Neuronal stem cell (in vitro differentiated cells): ENCODE data around the gene DBNL.
"Not testable (repeated sequence)": the region's sequence is repeated elsewhere in the genome, so short reads cannot be mapped to it uniquely, and the experiment has no call there.

Source experiments
- DNase-seq: peaks from one replicate; pipeline ENCODE4 v3.0.0-alpha.2; 2013; ENCODE audit warnings: low spot score
- H2AFZ ChIP-seq: one replicate; pipeline ENCODE4 v1.6.1; 2013; ENCODE audit warnings: mild to moderate bottlenecking, low read length, inconsistent platforms
- H2AK5ac ChIP-seq: 2 replicates; pipeline ENCODE4 v1.6.1; 2013; ENCODE audit warnings: low read depth, mild to moderate bottlenecking, inconsistent platforms, low read length, moderate library complexity, mixed read lengths
- H2BK120ac ChIP-seq: 2 replicates; pipeline ENCODE4 v1.6.1; 2013; ENCODE audit warnings: low read depth, mild to moderate bottlenecking, inconsistent platforms, low read length, moderate library complexity, mixed read lengths
- H2BK12ac ChIP-seq: one replicate; pipeline ENCODE4 v1.6.1; 2013; ENCODE audit warnings: low read length, inconsistent platforms
- H2BK15ac ChIP-seq: 2 replicates; pipeline ENCODE4 v1.6.1; 2013; ENCODE audit warnings: mild to moderate bottlenecking, low read length, inconsistent platforms, mixed read lengths
- H2BK5ac ChIP-seq: one replicate; pipeline ENCODE4 v1.6.1; 2013; ENCODE audit warnings: inconsistent platforms, mild to moderate bottlenecking, low read length, moderate library complexity
- H3K14ac ChIP-seq: one replicate; pipeline ENCODE4 v1.6.1; 2013; ENCODE audit warnings: low read length, inconsistent platforms
- H3K18ac ChIP-seq: 2 replicates; pipeline ENCODE4 v1.6.1; 2013; ENCODE audit warnings: low read length, inconsistent platforms
- H3K23ac ChIP-seq: 2 replicates; pipeline ENCODE4 v1.6.1; 2013; ENCODE audit warnings: low read depth, mild to moderate bottlenecking, mixed read lengths, low read length, inconsistent platforms; ENCODE audit not compliant: poor library complexity
- H3K27ac ChIP-seq: replicated peaks from 3 replicates; pipeline ENCODE4 v1.5.1; 2013; ENCODE audit warnings: low read length, inconsistent platforms
- H3K27me3 ChIP-seq, 3 experiments: 2 replicates each; pipeline ENCODE4 v1.6.1; 2013; ENCODE audit warnings: low read length in 3 of 3, mild to moderate bottlenecking in 2 of 3, inconsistent platforms in 1 of 3, low read depth in 1 of 3, mixed read lengths in 1 of 3, moderate library complexity in 1 of 3; ENCODE audit not compliant: control insufficient read depth in 3 of 3, insufficient read depth in 3 of 3
- H3K36me3 ChIP-seq, 2 donors: replicated peaks in 1 of 2; 2 replicates each; pipeline ENCODE4 v1.6.1; 2013; ENCODE audit warnings: low read length in 2 of 2; ENCODE audit not compliant: control insufficient read depth in 2 of 2, insufficient read depth in 2 of 2
- H3K4ac ChIP-seq: 2 replicates; pipeline ENCODE4 v1.6.1; 2013; ENCODE audit warnings: inconsistent platforms, mild to moderate bottlenecking, low read length, moderate library complexity
- H3K4me1 ChIP-seq, 2 donors: 1 replicate in 1 of 2; 2 replicates in 1 of 2; pipeline ENCODE4 v1.6.1; 2013; ENCODE audit warnings: low read length in 2 of 2, low read depth in 1 of 2; ENCODE audit not compliant: control insufficient read depth in 2 of 2, insufficient read depth in 1 of 2
- H3K4me2 ChIP-seq: one replicate; pipeline ENCODE4 v1.6.1; 2013; ENCODE audit warnings: mild to moderate bottlenecking, low read length, inconsistent platforms; ENCODE audit not compliant: insufficient read depth, poor library complexity, severe bottlenecking
- H3K4me3 ChIP-seq, 2 donors: 2 replicates each; pipeline ENCODE4 v1.5.1; 2013; ENCODE audit warnings: low read length in 2 of 2, mild to moderate bottlenecking in 2 of 2, inconsistent platforms in 1 of 2, moderate library complexity in 1 of 2
- H3K79me1 ChIP-seq: one replicate; pipeline ENCODE4 v1.6.1; 2013; ENCODE audit warnings: low read depth, mild to moderate bottlenecking, inconsistent platforms, low read length, moderate library complexity
- H3K9ac ChIP-seq: one replicate; pipeline ENCODE4 v1.6.1; 2013; ENCODE audit warnings: mild to moderate bottlenecking, low read depth, low read length, inconsistent platforms; ENCODE audit not compliant: poor library complexity
- H3K9me3 ChIP-seq, 2 donors: replicated peaks in 1 of 2; 2 replicates each; pipeline versions ENCODE3 to v1.6.1; 2013; ENCODE audit warnings: low read length in 2 of 2, mild to moderate bottlenecking in 2 of 2, inconsistent platforms in 1 of 2, low read depth in 1 of 2, mixed read lengths in 1 of 2, moderate library complexity in 1 of 2; ENCODE audit not compliant: control insufficient read depth in 2 of 2, insufficient read depth in 1 of 2
- H4K8ac ChIP-seq: one replicate; pipeline ENCODE4 v1.6.1; 2013; ENCODE audit warnings: low read depth, mild to moderate bottlenecking, inconsistent platforms, low read length, moderate library complexity
- H4K91ac ChIP-seq: one replicate; pipeline ENCODE4 v1.6.1; 2013; ENCODE audit warnings: low read length, low read depth, mild to moderate bottlenecking, inconsistent platforms; ENCODE audit not compliant: poor library complexity
- WGBS, 2 donors: extraction: QIAGEN DNeasy Blood & Tissue Kit; methylation state at CpG; one replicate each; pipeline ENCODE4 v1.1.7; 2013; ENCODE audit warnings: missing lambda C conversion rate in 2 of 2, mixed read lengths in 1 of 2; ENCODE audit not compliant: insufficient read length in 2 of 2, insufficient replicate concordance in 1 of 2; ENCODE audit errors: extremely low coverage in 2 of 2; 5-methylcytosine and 5-hydroxymethylcytosine counted together

The DBNL gene

GRCh38 chr7:44033971-44034844 lies 10.3 kb upstream of the DBNL start:
- not testable (repeated sequence) for H2BK120ac ChIP-seq, H3K79me1 ChIP-seq, H3K9me3 ChIP-seq, H3K23ac ChIP-seq, H3K9ac ChIP-seq, H3K27ac ChIP-seq, H3K4me1 ChIP-seq, H3K4ac ChIP-seq, H3K36me3 ChIP-seq, H2BK15ac ChIP-seq, H3K4me2 ChIP-seq, H4K91ac ChIP-seq, H3K18ac ChIP-seq, H3K4me3 ChIP-seq, H2AK5ac ChIP-seq, H2BK5ac ChIP-seq, H3K27me3 ChIP-seq, H2BK12ac ChIP-seq, H3K14ac ChIP-seq, H2AFZ ChIP-seq, H4K8ac ChIP-seq, DNase-seq
- no CpG with 5 or more reads among the region's 18 CpGs for WGBS, 2 donors

- H3K9ac ChIP-seq, H3K79me1 ChIP-seq, H3K14ac ChIP-seq, H2BK15ac ChIP-seq, H3K18ac ChIP-seq, H2BK12ac ChIP-seq, H2BK5ac ChIP-seq, H3K9me3 ChIP-seq, H3K4me1 ChIP-seq, H4K8ac ChIP-seq, H3K4ac ChIP-seq, H3K4me3 ChIP-seq, H2BK120ac ChIP-seq, H4K91ac ChIP-seq, DNase-seq, H2AFZ ChIP-seq, H2AK5ac ChIP-seq, H3K27me3 ChIP-seq, H3K27ac ChIP-seq, H3K36me3 ChIP-seq, H3K23ac ChIP-seq, H3K4me2 ChIP-seq: not testable (repeated sequence)
- no CpG with 5 or more reads among the region's 10 CpGs for WGBS, 2 donors
Observed at GRCh38 chr7:44036364-44036763, 8.1 kb upstream of the DBNL start.

- not testable (repeated sequence) for H3K23ac ChIP-seq, H3K18ac ChIP-seq, H2BK15ac ChIP-seq, H3K4me3 ChIP-seq, DNase-seq, H2BK120ac ChIP-seq, H3K36me3 ChIP-seq, H4K91ac ChIP-seq, H4K8ac ChIP-seq, H3K4me1 ChIP-seq, H3K79me1 ChIP-seq, H2BK12ac ChIP-seq, H3K27ac ChIP-seq, H3K9ac ChIP-seq, H2BK5ac ChIP-seq, H2AFZ ChIP-seq, H3K9me3 ChIP-seq, H3K27me3 ChIP-seq, H3K4me2 ChIP-seq, H2AK5ac ChIP-seq, H3K4ac ChIP-seq, H3K14ac ChIP-seq
- WGBS, 2 donors, result no CpG with 5 or more reads among the region's 2 CpGs
Observed at GRCh38 chr7:44037951-44038350, 6.6 kb upstream of the DBNL start.

- not testable (repeated sequence) for H3K9me3 ChIP-seq, H3K18ac ChIP-seq, H4K91ac ChIP-seq, H4K8ac ChIP-seq, H3K27ac ChIP-seq, H3K4me1 ChIP-seq, H2AK5ac ChIP-seq, H2BK12ac ChIP-seq, H2BK15ac ChIP-seq, H3K36me3 ChIP-seq, H3K4ac ChIP-seq, H3K9ac ChIP-seq, H3K4me2 ChIP-seq, H3K14ac ChIP-seq, H2BK5ac ChIP-seq, DNase-seq, H3K79me1 ChIP-seq, H3K27me3 ChIP-seq, H2BK120ac ChIP-seq, H2AFZ ChIP-seq, H3K23ac ChIP-seq, H3K4me3 ChIP-seq
- no CpG with 5 or more reads among the region's 12 CpGs for WGBS, 2 donors
Observed at GRCh38 chr7:44038553-44038952, 5.9 kb upstream of the DBNL start.
